GM12874 (cell line): Measurements from ENCODE around the gene TMEM185A.
"Not testable (repeated sequence)": the region's sequence is repeated elsewhere in the genome, so short reads cannot be mapped to it uniquely, and the experiment has no call there.

Experiments used
- CTCF ChIP-seq: IDR thresholded peaks from 2 replicates; pipeline ENCODE4 v1.5.1; 2011; ENCODE audit warnings: low read depth, mild to moderate bottlenecking, control low read depth, low read length, moderate library complexity; ENCODE audit not compliant: insufficient read depth

The TMEM185A gene

GRCh38 chrX:149549701-149550100 lies 81.9 kb downstream of the TMEM185A start, which contains the start of gene HSFX3:
Gene HSFX3, minus strand, starts transcription at chrX:149549924. Its CDS starts 72 bp downstream, at chrX:149549852.
- not testable (repeated sequence) for TF ChIP-seq CTCF
